ENCODE data around the gene DEPDC4. TPM values are rescaled to one million over a fixed set of nuclear protein-coding genes. Genes with fewer than 3 reads are reported as not detected.

DEPDC4 gene
- polyA plus RNA-seq, 1 donor from 2014 or later, result 1.2 TPM

DNA sequence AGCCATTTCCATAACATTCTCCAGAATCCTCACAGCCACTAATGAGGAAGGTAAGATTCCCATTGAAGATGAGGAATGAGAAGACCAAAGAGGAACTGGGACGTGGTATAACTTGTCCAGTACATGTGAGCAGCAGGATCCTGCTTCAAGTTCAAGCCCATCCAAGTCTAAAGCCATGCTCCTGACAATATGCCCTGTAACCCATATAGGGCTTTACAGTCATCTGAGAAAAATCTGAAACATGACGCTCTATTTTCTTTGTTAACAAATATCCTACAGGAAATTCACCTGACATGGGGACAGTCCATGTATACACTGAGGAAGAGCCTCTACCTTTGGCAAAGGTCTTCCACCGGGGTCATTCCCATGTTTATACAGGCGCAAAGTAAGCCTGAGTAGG lies 69.4 kb downstream of the DEPDC4 start:
- no peaks in the 10 kb centered on the region for H4K20me1 ChIP-seq (ENCODE audit: insufficient read depth)
- H3K4me3 ChIP-seq (ENCODE audit: low read length), result no peak overlapping the region
- no peaks in the 10 kb centered on the region for H3F3A ChIP-seq (ENCODE audit: insufficient read depth, low read length, poor library complexity, severe bottlenecking)
- H3K4me2 ChIP-seq (ENCODE audit: low read length), result no peak overlapping the region
- TF ChIP-seq POLR2AphosphoS5 (IDR thresholded peaks at IDR 0.05), result no peak
- TF ChIP-seq MXI1 (conservative IDR thresholded peaks at IDR 0.05; ENCODE audit: poor library complexity, severe bottlenecking), result no peak
- no peak for TF ChIP-seq EZH2 (IDR thresholded peaks at IDR 0.05; ENCODE audit: borderline replicate concordance, insufficient read depth, low read length, poor library complexity, severe bottlenecking)
- TF ChIP-seq RAD21 (conservative IDR thresholded peaks at IDR 0.05), result no peak
- TF ChIP-seq REST (IDR thresholded peaks at IDR 0.05; ENCODE audit: borderline replicate concordance), result no peak
- no peak for TF ChIP-seq SMC3 (conservative IDR thresholded peaks at IDR 0.05; ENCODE audit: poor library complexity)
- TF ChIP-seq EP300 (conservative IDR thresholded peaks at IDR 0.05; ENCODE audit: poor library complexity, severe bottlenecking), result no peak
- TF ChIP-seq CTCF (IDR thresholded peaks at IDR 0.05; ENCODE audit: poor library complexity, severe bottlenecking), result no peak
- H3K9me2 ChIP-seq (ENCODE audit: insufficient read depth, low read length), result no peaks in the 10 kb centered on the region
- H3K9me3 ChIP-seq (ENCODE audit: low read length), result no peaks in the 10 kb centered on the region
- H3K79me2 ChIP-seq (replicated peaks; ENCODE audit: insufficient read depth, low read length), result peaks cover 14% of the 10 kb centered on the region
- H3K27ac ChIP-seq (ENCODE audit: low read length), result no peak overlapping the region
- H3K9ac ChIP-seq (ENCODE audit: low read length), result no peak overlapping the region
- H3K27me3 ChIP-seq (ENCODE audit: insufficient read depth, low read depth, low read length), result peaks cover 7% of the 10 kb centered on the region
- no peak overlapping the region for H2AFZ ChIP-seq (ENCODE audit: low read depth, low read length)
- H3K36me3 ChIP-seq (ENCODE audit: insufficient read depth, low read length), result no peaks in the 10 kb centered on the region

DNA sequence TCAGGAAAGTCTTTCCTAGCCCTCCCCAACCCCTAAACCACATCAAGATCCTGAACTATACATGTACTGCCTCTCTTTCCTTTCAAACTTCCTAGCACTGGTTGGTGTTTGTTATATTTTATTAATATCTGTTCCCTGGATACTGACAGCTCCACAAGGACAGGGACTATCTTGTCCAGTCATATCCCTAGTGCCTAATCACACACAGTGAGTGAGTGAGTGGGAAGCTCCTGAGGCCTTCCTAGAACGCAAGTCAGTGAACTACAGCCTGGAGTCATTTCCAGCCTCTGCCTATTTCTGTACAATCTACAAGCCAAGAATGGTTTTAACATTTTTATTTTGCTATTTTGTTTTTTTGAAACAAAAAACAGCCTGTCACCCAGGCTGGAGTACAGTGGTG lies 73.8 kb downstream of the DEPDC4 start:
- Histone ChIP-seq H3K4me3 (ENCODE audit: low read length) (no peak overlapping the region), H3K9ac (ENCODE audit: low read length) (no peak overlapping the region), H3K9me3 (ENCODE audit: low read length) (no peaks in the 10 kb centered on the region), H3K9me2 (ENCODE audit: insufficient read depth, low read length) (no peaks in the 10 kb centered on the region), H3K27me3 (ENCODE audit: insufficient read depth, low read depth, low read length) (no peaks in the 10 kb centered on the region), H2AFZ (ENCODE audit: low read depth, low read length) (no peak overlapping the region), H3K36me3 (ENCODE audit: insufficient read depth, low read length) (no peaks in the 10 kb centered on the region), H3K4me2 (ENCODE audit: low read length) (no peak overlapping the region), H3K79me2 (replicated peaks; ENCODE audit: insufficient read depth, low read length) (no peaks in the 10 kb centered on the region), H3F3A (ENCODE audit: insufficient read depth, low read length, poor library complexity, severe bottlenecking) (no peaks in the 10 kb centered on the region), H4K20me1 (ENCODE audit: insufficient read depth) (no peaks in the 10 kb centered on the region), H3K27ac (ENCODE audit: low read length) (no peak overlapping the region)
- TF ChIP-seq TAF1 (IDR thresholded peaks at IDR 0.05; ENCODE audit: low read depth) (no peak), EZH2 (IDR thresholded peaks at IDR 0.05; ENCODE audit: borderline replicate concordance, insufficient read depth, low read length, poor library complexity, severe bottlenecking) (no peak), REST (IDR thresholded peaks at IDR 0.05; ENCODE audit: borderline replicate concordance) (no peak), SMC3 (conservative IDR thresholded peaks at IDR 0.05; ENCODE audit: poor library complexity) (no peak), POLR2AphosphoS5 (IDR thresholded peaks at IDR 0.05) (no peak)

Small RNAs within 50 kb of the gene (small RNA-seq; reads per million reads assigned to genes)
- gene RF00019, result 0 to 1.2 (median 0) reads per million in 3 experiments

Other genes starting within 250 kb of the DEPDC4 start
- gene BLTP3B, start 124.2 kb downstream of the DEPDC4 start, polyA plus RNA-seq, result 29.2 and 31.6 TPM in 2 replicates
- gene ACTR6, start 66.3 kb downstream of the DEPDC4 start, polyA plus RNA-seq, result 76.3 and 128 TPM in 2 replicates
- gene SCYL2, start 98 bp upstream of the DEPDC4 start, polyA plus RNA-seq, result 80.9 and 101 TPM in 2 replicates
- gene SLC17A8, start 90.0 kb upstream of the DEPDC4 start, polyA plus RNA-seq, result 0.08 and 0.22 TPM in 2 replicates
- gene NR1H4, start 206.8 kb upstream of the DEPDC4 start, polyA plus RNA-seq, result not detected in 2 replicates

Data from neural cell (in vitro differentiated cells).